ENCODE measurements around the gene MMEL1.

Gene MMEL1

DNA sequence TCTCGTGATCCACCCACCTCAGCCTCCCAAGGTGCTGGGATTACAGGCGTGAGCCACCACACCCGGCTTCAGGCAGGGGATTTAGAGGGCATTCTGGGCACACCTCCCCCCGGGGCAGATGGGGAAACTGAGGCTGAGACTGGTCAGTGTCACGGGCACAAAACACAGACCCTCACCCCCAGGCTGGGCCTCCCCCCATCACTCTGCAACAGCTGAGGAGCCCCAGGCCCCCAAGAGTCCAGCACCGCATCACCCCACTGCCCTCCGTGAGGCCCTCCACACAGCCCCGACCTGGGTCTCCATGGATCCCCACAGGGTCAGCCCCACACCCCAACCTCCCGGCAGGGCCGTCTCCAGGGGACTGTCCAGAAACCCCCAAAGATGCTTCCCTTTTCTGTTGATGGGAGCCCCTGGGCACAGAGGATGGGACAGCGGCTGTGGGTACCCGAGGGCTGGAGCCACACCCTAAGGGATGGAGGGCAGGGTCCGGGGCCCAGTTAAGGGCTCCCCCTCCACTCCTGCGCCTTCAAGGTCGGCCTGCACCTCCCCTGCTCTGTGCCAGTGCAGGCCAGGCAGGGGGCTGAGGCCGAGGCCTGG, 65.6 kb downstream of the MMEL1 start:
- no peak overlapping the region for H3K27ac ChIP-seq (ENCODE audit: extremely low read depth, low read depth, low read length)
- H3K9me3 ChIP-seq (ENCODE audit: control insufficient read depth, insufficient read depth, low read depth, low read length) = no peaks in the 10 kb centered on the region
- ChIA-PET CTCF (no interaction called here), POLR2A (no interaction called here)
- H3K4me3 ChIP-seq (ENCODE audit: low read depth, low read length) = no peak overlapping the region
- no peaks in the 10 kb centered on the region for H3K36me3 ChIP-seq (ENCODE audit: control insufficient read depth in 2 of 2, insufficient read depth in 1 of 2, low read length in 2 of 2)
- no peak for TF ChIP-seq ZFP69B (tag by site-specific recombination; IDR thresholded peaks at IDR 0.05)
- TF ChIP-seq HOXA7 (CRISPR knock-in tag; IDR thresholded peaks at IDR 0.05; ENCODE audit: borderline replicate concordance) = no peak
- no peak for TF ChIP-seq GFI1B (tag by site-specific recombination; IDR thresholded peaks at IDR 0.05)
- no peak for TF ChIP-seq SP3 (tag by site-specific recombination; IDR thresholded peaks at IDR 0.05)
- TF ChIP-seq, protein P1, sequence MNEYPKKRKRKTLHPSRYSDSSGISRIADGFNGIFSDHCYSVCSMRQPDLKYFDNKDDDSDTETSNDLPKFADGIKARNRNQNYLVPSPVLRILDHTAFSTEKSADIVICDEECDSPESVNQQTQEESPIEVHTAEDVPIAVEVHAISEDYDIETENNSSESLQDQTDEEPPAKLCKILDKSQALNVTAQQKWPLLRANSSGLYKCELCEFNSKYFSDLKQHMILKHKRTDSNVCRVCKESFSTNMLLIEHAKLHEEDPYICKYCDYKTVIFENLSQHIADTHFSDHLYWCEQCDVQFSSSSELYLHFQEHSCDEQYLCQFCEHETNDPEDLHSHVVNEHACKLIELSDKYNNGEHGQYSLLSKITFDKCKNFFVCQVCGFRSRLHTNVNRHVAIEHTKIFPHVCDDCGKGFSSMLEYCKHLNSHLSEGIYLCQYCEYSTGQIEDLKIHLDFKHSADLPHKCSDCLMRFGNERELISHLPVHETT (tag by site-specific recombination; IDR thresholded peaks at IDR 0.05) = no peak
- no peak for TF ChIP-seq ZNF76 (tag by site-specific recombination; IDR thresholded peaks at IDR 0.05; ENCODE audit: borderline replicate concordance, low read depth)
- TF ChIP-seq YY2 (tag by site-specific recombination; IDR thresholded peaks at IDR 0.05) = no peak
- no peak for TF ChIP-seq ZNF366 (tag by site-specific recombination; conservative IDR thresholded peaks at IDR 0.05)
- TF ChIP-seq ZNF426 (tag by site-specific recombination; IDR thresholded peaks at IDR 0.05) = no peak
- TF ChIP-seq ZNF530 (tag by site-specific recombination; IDR thresholded peaks at IDR 0.05; ENCODE audit: low read depth) = no peak
- TF ChIP-seq ZFP3 (tag by site-specific recombination; IDR thresholded peaks at IDR 0.05; ENCODE audit: low read depth) = no peak
- no peak for TF ChIP-seq ZNF324 (tag by site-specific recombination; IDR thresholded peaks at IDR 0.05)
- no peak for TF ChIP-seq ZNF146 (tag by site-specific recombination; IDR thresholded peaks at IDR 0.05)
- TF ChIP-seq, protein P2, sequence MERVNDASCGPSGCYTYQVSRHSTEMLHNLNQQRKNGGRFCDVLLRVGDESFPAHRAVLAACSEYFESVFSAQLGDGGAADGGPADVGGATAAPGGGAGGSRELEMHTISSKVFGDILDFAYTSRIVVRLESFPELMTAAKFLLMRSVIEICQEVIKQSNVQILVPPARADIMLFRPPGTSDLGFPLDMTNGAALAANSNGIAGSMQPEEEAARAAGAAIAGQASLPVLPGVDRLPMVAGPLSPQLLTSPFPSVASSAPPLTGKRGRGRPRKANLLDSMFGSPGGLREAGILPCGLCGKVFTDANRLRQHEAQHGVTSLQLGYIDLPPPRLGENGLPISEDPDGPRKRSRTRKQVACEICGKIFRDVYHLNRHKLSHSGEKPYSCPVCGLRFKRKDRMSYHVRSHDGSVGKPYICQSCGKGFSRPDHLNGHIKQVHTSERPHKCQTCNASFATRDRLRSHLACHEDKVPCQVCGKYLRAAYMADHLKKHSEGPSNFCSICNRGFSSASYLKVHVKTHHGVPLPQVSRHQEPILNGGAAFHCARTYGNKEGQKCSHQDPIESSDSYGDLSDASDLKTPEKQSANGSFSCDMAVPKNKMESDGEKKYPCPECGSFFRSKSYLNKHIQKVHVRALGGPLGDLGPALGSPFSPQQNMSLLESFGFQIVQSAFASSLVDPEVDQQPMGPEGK (tag by site-specific recombination; IDR thresholded peaks at IDR 0.05) = no peak
- no peaks in the 10 kb centered on the region for H3K4me1 ChIP-seq (ENCODE audit: control insufficient read depth, insufficient read depth, low read length)

DNA sequence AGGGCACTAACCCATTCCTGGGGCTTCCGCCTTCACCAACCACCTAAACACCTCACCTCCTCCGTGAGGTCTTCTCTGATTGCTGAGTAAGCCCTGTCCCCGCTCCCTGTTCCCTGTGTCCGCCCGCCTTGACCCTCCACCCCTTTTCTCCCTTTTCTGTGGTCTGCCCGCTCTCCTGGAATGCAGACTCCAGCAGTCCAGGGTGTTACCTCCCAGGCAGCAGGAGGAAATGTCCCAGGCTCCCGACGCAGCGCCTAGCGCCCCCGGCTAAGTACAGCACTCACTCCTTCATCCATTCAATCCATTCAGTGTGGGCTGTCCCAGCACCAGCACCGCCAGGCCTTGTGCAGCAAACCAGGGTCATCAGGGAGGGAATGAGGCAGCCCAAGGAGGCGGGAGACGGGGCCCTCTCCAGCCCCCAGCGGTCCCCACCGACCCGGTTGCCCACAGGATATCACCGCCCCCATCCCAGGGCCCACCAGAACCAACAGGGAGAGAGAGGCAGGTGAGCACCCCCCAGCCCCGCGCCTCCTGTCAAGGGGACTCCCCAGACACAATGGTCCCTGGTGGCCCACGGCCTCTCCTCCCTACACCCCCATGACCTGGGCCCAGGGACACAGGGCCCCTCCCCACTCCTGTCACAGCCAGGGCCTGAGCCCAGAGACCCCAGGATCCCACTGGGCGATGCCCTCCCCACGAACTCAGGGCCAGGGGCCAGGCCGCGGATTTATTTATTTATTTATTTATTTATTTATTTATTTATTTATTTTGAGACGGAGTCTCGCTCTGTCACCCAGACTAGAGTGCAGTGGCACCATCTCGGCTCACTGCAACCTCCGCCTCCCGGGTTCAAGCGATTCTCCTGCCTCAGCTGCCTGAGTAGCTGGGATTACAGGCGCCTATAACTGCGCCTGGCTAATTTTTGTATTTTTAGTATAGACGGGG, 66.4 kb downstream of the MMEL1 start:
- CTCF ChIA-PET = no interaction called here
- no peaks in the 10 kb centered on the region for H3K9me3 ChIP-seq (ENCODE audit: control insufficient read depth, insufficient read depth, low read depth, low read length)
- POLR2A ChIA-PET = no interaction called here
- H3K4me1 ChIP-seq (ENCODE audit: control insufficient read depth, insufficient read depth, low read length) = no peaks in the 10 kb centered on the region
- no peak overlapping the region for H3K4me3 ChIP-seq (ENCODE audit: low read depth, low read length)
- no peaks in the 10 kb centered on the region for H3K36me3 ChIP-seq (ENCODE audit: control insufficient read depth in 2 of 2, insufficient read depth in 1 of 2, low read length in 2 of 2)
- no peak overlapping the region for H3K27ac ChIP-seq (ENCODE audit: extremely low read depth, low read depth, low read length)
- TF ChIP-seq ZBTB21 (tag by site-specific recombination; IDR thresholded peaks at IDR 0.05) (no peak), SETDB1 (IDR thresholded peaks at IDR 0.05; ENCODE audit: insufficient read length, low read length) (no peak), ZNF10 (tag by site-specific recombination; IDR thresholded peaks at IDR 0.05) (no peak), ZNF157 (tag by site-specific recombination; IDR thresholded peaks at IDR 0.05) (no peak), ZNF529 (tag by site-specific recombination; IDR thresholded peaks at IDR 0.05; ENCODE audit: insufficient replicate concordance) (no peak), ZNF341 (tag by site-specific recombination; IDR thresholded peaks at IDR 0.05; ENCODE audit: low read depth) (no peak), YY1 (tag by site-specific recombination; IDR thresholded peaks at IDR 0.05) (no peak), ZBTB8A (tag by site-specific recombination; IDR thresholded peaks at IDR 0.05) (peak; percentile 68)
- TF ChIP-seq, protein P3, sequence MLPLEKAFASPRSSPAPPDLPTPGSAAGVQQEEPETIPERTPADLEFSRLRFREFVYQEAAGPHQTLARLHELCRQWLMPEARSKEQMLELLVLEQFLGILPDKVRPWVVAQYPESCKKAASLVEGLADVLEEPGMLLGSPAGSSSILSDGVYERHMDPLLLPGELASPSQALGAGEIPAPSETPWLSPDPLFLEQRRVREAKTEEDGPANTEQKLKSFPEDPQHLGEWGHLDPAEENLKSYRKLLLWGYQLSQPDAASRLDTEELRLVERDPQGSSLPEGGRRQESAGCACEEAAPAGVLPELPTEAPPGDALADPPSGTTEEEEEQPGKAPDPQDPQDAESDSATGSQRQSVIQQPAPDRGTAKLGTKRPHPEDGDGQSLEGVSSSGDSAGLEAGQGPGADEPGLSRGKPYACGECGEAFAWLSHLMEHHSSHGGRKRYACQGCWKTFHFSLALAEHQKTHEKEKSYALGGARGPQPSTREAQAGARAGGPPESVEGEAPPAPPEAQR (tag by site-specific recombination; IDR thresholded peaks at IDR 0.05) = no peak
- TF ChIP-seq, protein P4, sequence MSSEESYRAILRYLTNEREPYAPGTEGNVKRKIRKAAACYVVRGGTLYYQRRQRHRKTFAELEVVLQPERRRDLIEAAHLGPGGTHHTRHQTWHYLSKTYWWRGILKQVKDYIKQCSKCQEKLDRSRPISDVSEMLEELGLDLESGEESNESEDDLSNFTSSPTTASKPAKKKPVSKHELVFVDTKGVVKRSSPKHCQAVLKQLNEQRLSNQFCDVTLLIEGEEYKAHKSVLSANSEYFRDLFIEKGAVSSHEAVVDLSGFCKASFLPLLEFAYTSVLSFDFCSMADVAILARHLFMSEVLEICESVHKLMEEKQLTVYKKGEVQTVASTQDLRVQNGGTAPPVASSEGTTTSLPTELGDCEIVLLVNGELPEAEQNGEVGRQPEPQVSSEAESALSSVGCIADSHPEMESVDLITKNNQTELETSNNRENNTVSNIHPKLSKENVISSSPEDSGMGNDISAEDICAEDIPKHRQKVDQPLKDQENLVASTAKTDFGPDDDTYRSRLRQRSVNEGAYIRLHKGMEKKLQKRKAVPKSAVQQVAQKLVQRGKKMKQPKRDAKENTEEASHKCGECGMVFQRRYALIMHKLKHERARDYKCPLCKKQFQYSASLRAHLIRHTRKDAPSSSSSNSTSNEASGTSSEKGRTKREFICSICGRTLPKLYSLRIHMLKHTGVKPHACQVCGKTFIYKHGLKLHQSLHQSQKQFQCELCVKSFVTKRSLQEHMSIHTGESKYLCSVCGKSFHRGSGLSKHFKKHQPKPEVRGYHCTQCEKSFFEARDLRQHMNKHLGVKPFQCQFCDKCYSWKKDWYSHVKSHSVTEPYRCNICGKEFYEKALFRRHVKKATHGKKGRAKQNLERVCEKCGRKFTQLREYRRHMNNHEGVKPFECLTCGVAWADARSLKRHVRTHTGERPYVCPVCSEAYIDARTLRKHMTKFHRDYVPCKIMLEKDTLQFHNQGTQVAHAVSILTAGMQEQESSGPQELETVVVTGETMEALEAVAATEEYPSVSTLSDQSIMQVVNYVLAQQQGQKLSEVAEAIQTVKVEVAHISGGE (tag by site-specific recombination; conservative IDR thresholded peaks at IDR 0.05; ENCODE audit: low read depth) = peak; percentile 75
- TF ChIP-seq, protein P5, sequence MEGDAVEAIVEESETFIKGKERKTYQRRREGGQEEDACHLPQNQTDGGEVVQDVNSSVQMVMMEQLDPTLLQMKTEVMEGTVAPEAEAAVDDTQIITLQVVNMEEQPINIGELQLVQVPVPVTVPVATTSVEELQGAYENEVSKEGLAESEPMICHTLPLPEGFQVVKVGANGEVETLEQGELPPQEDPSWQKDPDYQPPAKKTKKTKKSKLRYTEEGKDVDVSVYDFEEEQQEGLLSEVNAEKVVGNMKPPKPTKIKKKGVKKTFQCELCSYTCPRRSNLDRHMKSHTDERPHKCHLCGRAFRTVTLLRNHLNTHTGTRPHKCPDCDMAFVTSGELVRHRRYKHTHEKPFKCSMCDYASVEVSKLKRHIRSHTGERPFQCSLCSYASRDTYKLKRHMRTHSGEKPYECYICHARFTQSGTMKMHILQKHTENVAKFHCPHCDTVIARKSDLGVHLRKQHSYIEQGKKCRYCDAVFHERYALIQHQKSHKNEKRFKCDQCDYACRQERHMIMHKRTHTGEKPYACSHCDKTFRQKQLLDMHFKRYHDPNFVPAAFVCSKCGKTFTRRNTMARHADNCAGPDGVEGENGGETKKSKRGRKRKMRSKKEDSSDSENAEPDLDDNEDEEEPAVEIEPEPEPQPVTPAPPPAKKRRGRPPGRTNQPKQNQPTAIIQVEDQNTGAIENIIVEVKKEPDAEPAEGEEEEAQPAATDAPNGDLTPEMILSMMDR (tag by site-specific recombination; IDR thresholded peaks at IDR 0.05) = no peak
